Middle frontal gyrus (tissue), 1 donor: ENCODE measurements around the gene AVPR2.

Experiments used
- DNase-seq: peaks from one replicate; pipeline ENCODE4 v3.0.0-alpha.2; 2015; ENCODE audit warnings: low spot score; ENCODE audit errors: extremely low spot score

Gene AVPR2

DNA sequence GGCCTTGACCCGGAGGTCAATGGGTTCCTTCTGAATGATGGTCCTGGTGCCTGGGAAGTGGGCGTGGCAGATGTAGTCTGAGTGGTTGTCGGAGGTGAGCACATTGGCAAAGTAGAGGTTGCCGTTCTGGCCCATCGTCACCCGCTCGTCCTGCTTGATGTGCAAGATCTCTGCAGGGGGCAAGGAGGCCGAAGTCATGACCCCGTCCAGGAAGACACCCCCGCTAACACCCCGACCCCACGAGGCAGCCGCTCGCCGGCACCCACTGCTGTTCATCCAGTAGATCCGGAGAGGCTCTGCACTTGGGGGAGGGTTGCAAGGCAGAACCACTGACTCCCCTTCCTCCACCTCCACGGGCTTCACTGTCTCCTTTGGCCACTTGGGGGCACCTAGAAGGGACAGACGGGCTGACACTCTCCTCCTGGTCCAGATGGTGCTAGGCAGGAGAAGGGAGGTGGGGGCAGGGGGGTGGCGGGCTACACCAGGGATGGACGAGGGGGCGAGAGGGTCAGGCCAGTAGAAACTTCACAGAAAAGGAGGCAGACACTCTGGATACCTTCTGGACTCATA, 33.6 kb upstream of the AVPR2 start:
- no peak for DNase-seq

DNA sequence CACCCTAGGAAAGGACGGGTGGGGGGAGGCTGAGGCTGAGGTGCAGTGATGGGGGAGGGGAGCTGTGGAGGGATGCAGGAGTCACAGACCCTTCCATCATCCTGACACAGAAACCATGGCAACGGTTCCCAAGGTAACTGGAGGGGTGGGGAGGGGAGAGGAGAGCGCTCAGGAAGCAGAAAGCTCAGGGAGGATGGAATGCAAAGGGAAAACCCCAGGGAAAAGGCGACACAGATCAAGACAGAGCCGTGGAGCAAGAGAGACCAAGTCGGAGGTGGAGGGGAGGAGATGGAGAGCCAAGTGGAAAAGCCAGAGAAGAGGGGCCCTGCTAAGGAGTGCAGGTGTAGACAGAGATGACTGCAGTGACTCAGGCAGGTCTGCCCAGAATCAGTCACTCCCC, 33.0 kb upstream of the AVPR2 start:
- no peak for DNase-seq

DNA sequence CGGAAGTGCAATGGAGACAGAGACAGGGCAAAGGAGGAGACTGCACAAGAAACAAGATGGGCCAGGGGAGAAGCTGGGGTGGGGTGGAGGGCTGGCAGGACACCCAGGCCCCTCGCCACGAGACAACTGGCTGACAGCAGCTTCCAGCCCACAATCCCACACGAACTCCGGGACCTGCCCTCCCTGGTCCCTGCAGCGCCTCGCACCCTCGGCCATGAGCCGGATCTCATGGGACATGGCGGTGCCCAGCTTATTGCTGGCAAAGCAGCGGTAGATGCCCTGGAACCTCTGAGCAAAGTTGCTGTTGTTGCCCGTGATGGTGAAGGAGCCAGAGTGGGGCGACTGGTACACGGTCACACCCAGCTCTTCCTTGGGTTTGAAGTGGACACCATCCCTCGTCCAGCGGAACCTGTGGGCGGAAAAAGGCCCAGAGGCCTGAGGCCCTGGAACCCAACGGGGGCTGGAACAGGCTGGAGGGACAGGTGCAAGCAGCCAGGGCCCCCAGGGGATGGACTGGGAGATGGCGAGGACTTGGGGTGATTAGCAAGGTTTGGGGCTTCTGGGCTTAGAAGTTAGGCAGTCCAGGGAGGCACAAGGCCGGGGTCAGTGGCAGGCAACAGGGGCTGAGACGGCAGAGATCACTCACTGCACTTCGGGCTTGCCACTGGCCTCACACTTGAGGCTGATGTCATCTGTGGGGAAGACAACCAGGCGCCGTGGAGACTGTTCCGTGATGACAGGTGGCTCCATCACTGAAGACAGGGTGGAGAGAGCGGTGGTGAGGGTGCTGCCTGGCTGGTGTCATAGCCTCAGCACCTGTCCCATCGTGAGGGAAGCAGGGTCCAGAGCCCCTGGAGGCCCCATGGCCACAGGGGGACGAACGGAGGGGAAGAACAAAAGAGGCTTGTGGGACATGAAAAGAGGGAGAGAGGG, 32.3 kb upstream of the AVPR2 start:
- no peak for DNase-seq

DNA sequence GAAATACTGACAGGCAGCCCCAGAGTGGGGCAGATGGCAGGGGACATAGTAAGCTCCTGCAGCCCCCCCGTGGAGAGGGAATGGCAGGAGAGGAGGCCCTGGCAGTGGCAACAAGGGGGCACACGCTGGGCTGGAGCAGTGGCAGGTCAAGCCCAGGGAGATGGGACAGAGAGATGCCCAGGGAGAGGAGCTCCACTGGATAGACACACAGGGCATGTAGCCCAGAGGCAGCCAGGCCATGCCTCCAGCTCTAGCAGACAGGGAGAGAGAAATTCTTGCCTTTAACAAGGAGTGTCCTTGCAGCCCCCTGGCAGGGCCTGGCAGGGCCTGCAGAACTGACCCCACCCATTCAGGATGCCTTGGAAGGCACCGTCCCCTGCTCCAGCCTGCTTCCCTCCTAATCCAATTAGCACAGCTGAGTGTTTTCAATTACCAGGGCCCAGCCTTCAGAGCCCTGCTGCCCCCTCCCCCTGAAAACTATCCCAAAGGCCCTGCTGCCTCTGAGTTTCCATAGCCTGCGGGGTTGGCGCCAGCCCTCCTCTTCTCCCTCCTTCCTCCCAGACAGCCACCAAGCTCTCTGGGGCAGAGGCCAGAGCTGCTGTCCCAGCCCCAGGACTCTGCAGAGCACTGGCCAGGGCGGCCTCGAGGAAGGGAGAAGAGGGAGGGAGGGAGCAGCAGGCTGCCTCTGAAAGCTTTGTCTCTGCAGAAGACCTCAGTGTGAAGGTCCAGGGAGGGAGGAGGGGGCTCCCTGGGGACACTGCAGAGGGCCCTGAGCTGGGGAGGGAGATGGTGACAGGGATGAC, 31.0 kb upstream of the AVPR2 start:
- no peak for DNase-seq

DNA sequence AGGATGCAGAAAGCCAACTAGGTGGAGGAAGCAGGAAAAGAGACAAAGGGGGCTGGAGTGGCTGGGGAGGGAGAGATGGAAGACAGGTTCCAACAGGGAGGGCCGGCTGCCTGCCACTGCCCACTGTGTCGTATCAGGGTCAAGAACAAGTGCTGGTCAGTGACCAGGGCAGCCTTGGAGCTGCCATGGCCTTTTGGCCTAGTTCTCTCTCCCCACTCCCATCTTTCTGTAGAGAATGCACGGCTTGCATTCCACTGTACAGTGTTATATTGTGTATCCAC, 30.4 kb upstream of the AVPR2 start:
- no peak for DNase-seq

DNA sequence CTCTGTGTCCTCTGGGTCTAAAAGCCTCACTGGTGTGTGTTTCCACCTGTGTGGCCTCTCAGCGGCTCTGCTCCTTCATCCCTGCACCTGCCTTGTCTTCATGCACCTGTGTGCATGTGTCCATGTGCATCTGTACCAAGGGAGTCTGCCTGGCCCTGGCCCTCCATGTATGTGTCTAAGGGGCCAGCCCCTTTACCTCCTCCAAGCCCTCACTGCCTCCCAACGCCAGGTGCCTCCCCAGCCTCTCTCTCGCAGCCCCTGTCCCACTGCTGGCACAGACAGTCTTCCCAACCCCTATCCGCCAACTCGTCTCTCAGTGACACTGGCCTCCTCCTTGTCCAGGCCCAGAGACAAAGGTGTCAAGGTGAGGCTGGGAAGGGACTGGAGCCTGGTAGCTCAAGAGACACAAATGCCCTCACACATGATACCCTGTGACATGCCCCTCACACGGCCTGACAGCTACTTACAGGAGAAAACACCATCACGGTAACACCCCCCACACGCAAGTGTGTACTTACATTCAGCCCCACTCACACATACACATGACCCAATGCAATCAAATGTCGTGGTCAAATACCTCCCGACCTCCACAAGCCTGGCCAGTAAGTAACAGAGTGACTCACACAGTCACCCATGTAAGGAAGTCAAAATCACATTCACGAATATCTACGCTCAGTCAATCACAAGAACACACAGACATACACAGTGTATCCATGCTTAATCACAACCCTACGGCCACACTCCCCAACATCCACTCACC, 29.9 kb upstream of the AVPR2 start:
- DNase-seq: no peak

DNA sequence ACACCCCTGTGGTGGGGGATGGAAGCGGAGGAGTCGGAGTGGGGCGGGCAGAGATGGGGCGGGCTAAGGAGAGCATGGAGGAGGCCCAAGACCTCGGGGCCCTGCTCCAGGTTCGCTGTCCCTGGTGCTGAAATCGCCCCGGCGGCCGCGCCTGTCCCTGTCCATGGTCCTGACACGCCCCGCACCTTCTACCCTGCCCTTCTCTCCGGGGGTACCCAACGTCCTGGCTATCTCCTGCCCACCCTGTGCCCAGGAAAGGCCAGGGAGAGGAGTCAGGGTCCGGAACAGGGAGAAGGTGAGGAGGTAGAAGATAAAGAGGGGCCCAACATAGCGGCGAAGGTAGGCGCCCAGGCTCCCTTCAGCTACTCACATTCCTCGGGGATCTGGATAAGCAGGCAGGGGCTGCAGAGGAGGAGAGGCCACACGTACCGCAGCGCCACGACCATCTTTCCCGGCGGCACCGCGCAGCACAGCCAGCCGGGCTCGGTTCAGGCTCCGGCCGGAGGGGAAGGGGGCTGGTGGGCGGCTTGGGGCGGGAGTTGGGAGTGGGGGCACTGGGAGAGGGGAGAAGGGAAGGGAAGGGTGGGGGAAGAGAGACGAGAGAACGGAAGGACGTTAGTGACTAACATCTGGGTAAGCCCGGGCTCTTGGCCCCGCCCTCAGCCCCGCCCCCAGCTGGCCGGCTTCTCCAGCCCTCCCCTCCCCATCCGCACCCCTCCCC, 28.9 kb upstream of the AVPR2 start:
- DNase-seq: no peak

DNA sequence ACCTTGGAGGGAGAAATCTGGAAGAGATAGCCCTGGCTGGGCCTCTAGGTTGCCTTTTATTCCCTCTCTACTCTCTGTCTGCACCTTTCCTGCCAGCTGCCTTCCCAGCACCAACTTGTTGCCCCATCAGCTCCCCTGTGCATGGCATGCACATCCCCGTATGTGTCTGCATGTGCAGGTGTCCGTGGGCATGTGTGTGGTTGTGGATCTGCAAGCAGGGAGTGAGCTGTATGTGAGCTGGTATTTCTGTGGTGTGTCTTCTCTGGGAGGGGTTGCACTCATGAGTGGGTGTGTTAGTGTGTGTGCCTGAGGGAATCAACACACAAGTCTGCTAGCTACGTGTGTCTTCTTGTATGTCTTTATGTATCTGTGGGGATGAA, 28.4 kb upstream of the AVPR2 start:
- DNase-seq: no peak

DNA sequence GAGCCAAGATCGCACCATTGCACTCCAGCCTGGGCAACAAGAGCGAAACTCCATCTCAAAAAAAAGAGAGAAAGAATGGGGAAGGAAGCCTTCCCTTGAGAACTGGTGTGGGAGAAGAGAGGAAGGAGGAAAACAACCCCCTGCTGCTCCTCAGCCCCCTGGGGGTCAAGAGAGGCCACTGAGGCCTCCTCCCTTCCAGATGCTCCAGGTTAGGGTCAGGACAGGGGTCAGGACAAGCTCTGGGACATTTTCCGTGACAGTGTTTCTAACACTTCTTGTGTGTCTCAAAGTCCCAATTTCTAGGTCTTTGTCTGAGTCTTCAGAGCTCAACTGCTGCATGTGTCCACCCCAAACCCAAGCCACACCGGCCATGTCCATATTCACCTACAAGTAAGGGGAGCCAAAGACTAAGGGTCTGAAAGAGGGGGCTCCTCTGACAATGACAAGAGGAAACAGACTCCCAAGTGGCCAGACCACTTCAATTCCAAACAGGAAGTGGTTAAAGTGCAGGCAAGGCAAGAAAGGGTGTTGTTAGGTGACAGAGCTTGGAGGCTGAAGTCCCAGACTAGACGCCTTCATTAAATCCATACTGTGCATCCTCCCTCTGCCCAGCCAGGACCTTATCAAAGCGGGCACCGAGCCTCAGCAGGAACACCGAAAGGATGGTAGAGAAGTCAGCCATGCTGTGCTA, 26.8 kb upstream of the AVPR2 start:
- no peak for DNase-seq

DNA sequence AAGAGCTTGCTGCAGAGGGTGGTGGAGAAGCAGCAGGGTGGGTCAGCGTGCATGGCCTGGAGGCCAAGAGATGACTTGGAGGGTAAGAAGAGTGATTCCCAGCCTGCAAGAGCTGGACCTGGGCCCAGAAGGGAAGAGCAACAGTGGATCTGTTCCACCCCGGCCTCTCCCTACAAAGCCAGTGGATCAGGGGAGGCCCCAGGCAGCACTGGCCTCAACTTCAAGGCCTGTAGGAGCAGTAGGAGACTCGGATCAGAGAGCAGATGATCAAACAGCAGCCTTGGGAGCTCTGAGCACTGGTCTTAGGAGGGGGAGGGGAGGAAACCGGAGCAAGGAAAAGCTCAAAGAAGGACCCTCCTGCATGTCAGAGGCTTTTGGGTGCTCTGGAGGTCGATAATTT, 26.1 kb upstream of the AVPR2 start:
- DNase-seq: no peak

DNA sequence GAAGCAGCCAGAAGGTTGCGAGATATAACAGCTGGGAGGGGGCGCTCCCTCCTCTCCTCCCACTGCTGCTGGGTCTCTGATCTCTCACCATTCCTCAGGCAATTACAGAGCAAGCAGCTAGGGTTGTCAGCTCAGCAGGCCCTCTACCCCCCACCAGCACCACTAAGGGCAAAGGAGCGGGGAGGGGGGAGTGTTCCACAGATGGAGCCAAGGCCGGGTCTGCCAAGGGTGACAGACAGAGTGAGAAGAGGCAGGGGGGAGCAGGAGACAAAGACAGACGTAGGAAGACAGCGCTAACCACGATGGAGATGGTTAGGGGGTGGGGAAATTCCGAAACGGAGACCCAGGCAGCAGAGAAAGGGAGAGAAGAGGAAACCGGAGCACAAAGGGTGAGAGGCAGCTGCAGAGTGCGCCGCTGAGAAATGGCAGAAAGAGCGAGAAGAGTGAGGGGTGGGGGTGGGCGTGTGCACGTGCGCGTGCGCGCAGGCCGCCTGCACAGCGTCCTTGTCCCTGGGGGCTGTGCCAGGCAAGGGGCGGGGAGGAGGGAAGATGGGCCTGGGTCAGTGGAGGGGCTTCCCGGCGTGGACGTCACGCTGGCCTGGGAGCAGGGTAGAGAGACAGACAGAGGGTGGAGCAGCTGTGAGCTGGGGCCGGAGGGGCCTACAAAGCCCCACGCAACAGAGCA, 25.4 kb upstream of the AVPR2 start:
- DNase-seq: no peak

DNA sequence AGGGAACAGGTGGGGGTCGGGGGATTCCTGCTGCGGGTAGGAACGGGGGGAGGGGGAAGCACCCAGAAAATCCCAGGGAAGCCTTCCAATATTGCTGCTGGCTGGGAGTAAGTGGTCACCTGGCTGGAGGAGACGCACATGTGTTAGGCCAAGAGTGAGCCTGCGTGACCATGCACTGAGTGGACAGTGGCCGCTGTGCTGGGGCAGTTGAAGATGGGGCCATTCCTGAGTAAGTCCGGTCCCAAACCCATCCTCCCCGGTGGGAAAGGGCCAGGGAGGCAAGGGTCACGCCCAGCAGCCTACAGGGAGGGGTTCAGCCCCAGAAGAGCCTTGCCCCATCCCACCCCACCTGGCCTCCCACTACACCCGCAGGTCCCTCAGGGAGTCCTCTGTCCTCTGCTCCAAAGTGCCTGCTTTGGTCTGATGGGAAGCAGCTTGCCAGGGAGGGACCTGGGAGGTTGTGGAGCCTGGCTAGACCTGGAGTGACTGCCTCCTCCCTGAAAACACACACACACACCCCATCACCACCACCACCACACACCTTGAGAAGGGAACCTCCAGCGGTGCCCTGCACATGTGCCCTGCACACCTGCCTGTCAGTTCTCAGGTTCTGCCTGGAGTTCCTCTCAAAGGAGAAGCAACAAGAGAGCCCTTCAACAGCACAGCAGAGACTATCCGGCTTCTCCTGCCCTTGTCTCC, 24.6 kb upstream of the AVPR2 start:
- no peak for DNase-seq

DNA sequence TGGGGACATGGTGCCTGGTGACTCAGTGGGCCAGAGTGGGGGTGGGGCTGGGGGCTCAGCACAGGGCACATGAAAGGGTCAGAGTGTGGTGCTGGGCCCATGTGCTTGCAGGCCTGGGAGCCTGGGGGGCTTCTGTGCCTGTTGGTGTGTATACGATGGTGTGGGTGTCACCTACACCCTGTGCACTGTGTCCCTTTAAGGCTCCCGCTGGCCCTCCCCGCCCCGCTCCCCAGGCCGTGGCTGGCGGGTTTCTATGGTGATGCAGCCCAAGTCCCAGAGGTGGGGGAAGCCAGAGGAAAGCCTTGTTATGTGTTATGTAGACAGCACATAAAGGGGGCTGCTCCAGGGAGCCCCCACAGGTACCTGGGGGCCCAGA, 24.0 kb upstream of the AVPR2 start:
- DNase-seq: no peak

DNA sequence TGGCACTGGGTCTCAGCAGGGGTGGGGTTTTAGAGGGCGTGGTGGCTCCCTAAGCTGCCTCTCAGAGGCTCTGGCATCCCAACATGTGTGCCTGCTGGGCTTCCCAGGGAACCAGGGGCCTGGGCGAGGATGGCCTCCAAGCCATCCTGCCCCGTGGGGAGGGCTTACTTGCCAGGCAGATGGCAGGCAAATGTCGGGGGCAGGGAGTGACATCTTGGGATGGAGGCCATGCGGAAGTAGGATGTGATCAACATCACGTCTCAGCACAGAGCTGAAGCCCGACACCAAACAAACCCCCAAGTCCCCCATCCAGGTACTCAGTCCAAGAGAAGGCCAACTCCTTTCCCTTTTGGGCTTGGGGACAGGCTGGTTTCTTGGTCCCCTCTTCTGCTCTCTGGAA, 23.2 kb upstream of the AVPR2 start:
- DNase-seq: no peak

DNA sequence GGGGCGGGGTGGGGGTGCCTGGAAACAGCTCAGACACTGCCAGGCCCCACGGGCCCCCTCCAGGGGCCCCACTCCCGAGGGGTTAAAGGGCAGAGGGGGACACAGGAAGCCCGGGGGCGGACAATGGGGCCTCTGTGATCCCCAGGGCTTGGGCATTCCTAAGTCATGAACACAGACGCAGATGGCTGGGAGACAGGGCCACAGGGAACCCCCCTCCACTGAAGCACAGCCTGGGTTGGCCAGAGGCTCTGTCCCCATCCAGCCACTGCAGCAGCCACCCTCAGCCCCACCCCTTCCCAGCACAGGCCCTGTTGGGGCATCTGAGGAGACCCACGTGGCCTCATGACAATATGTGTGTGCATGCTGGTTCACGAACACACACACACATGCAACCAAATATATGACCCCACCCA, 22.4 kb upstream of the AVPR2 start:
- no peak for DNase-seq

DNA sequence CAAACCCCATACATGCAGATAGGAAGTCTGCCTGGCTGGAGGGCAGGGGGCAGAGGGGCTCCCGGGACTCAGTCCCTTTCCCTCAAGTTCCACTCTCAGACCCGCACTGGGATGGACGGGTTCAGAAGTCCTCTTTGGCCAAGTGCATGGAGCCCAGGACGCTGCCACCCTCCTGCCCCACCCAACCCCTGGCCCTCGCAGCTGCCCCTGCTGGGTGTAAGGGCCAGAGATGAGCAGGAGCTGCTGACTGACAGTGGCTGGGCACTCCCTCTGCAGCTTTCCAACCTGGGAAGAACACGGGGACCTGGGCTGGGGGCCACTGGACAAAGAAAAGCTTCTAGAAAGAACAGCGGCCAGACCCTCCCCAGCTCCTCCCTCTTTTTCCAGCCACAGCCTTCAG, 21.9 kb upstream of the AVPR2 start:
- no peak for DNase-seq

DNA sequence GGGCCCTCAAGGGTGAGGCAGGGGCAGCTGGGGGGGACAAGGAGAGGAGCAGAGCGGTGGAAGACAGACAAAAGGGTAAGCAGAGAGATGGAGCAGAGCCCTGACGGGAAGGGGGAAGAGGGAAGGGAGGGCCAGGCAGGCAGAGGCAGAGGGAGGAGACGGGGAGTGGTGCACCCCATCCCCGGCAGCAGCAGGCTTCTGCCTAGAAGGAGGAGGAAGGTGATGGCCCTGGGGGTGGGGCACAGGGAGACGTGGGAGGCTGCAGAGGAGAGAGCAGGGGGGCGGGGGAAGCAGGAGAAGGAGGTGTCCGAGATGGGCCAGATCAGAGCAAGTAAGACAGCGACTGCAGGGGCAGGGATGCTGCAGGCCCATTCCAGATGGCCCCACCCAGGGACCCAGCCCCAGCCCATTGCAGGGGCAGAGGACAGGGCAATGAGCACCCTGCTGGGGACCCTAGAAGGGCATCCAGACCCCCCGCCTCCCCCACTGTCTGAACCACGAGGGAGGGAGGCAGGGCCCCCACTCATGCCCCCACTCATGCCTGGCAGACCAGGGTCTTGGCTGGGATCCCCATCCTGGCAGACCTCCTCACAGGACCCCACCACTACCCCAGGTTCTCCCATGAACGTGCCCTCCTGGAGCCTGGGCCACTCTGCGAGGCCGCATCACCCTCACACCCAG, 21.2 kb upstream of the AVPR2 start:
- no peak for DNase-seq

DNA sequence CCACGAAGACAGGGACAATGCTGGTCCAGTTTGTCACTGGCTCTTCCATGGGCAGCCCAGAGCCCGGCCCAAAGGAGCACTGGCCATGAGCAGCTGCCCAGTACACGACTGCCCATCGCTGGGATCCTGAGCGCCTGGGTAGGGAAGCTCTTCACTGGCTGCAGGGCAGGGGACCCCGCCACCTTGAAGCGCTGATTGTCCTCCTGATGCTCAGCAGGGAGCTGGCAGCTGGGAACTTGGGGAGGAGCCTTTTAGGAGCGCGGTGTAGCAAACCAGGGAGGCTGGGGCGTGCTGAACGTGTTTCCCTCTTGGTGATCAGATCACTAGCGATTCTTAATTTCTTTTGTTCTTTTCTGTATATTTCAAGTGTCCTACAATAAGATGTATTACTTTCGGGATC, 20.3 kb upstream of the AVPR2 start:
- DNase-seq: no peak

DNA sequence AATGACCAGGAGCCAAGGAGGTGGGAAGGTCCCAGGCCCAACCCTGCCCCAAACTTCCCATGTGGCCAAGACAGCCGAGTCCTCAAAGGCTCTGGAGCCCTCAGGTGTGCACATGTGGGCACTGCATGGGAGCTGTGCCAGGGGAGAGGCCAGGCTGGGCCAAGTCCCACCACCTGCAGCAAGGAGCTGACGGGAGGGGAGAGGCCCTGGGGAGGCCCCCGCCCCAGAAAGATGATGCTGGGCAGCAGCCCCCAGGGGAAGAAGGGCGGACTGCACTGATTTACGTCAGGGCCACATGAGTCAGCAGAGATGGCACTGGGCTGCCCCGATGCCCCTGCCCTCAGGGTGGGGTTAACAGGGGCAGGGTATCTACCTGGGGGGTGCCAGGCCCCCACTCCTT, 19.9 kb upstream of the AVPR2 start:
- no peak for DNase-seq
